Astrocyte of the cerebellum (primary cell): ENCODE measurements around the gene TAGLN.

Source experiments
- DNase-seq: peaks from one replicate; pipeline ENCODE4 v3.0.0-alpha.2; 2011; ENCODE audit warnings: low read depth
- H3K4me3 ChIP-seq: 2 replicates; pipeline ENCODE4 v1.5.1; 2011; ENCODE audit warnings: mild to moderate bottlenecking, low read depth, low read length, moderate library complexity
- CTCF ChIP-seq: IDR thresholded peaks from 2 replicates; pipeline ENCODE4 v1.5.1; 2012; ENCODE audit warnings: low read length, low read depth, moderate library complexity, mild to moderate bottlenecking; ENCODE audit errors: missing control alignments
- in situ Hi-C: cut with HindIII; loops from 2 replicates; pipeline ENCODE4 v1.10.0; 2017; ENCODE audit warnings: low sequenced_read_pairs

Gene TAGLN

GRCh38 chr11:117185736-117186430 is 13.3 kb upstream of the TAGLN start:
- DNase-seq: no peak
- no peak overlapping the region for H3K4me3 ChIP-seq
- no peak for TF ChIP-seq CTCF
- in situ Hi-C loops: no loop called here

- no peak for TF ChIP-seq CTCF
- no peak for DNase-seq
- in situ Hi-C loops: no loop called here
- no peak overlapping the region for H3K4me3 ChIP-seq
These were observed 12.8 kb upstream of the TAGLN start for GRCh38 chr11:117186431-117186761.

- no peak overlapping the region for H3K4me3 ChIP-seq
- no peak for DNase-seq
- TF ChIP-seq CTCF: no peak
- in situ Hi-C loops: no loop called here
These were observed 12.2 kb upstream of the TAGLN start for GRCh38 chr11:117187007-117187406.

- no peak overlapping the region for H3K4me3 ChIP-seq
- DNase-seq: no peak
- no peak for TF ChIP-seq CTCF
- in situ Hi-C loops: no loop called here
These were observed 11.8 kb upstream of the TAGLN start for GRCh38 chr11:117187428-117187798.

GRCh38 chr11:117187799-117188481 is 11.2 kb upstream of the TAGLN start:
- no peak for TF ChIP-seq CTCF
- in situ Hi-C loops: no loop called here
- no peak overlapping the region for H3K4me3 ChIP-seq
- DNase-seq: no peak

- TF ChIP-seq CTCF: no peak
- no peak for DNase-seq
- no peak overlapping the region for H3K4me3 ChIP-seq
- in situ Hi-C loops: no loop called here
These were observed 10.5 kb upstream of the TAGLN start for GRCh38 chr11:117188620-117189081.
